Spleen (tissue), 7 donors: ENCODE measurements around the gene PHRF1.

Experiments
- CTCF ChIP-seq, 11 experiments: fragments of 200-600 bp in 7 of 11; fragments of 450-650 bp in 4 of 11; sonication (generic) in 4 of 11; IDR thresholded peaks in 8 of 11; conservative IDR thresholded peaks in 3 of 11; 1 replicate in 7 of 11; 2 replicates in 4 of 11; pipeline versions ENCODE4 v1.4.0 to v1.8.0; 2016 to 2021; ENCODE audit warnings: antibody characterized with exemption in 11 of 11, inconsistent platforms in 4 of 11, mild to moderate bottlenecking in 1 of 11
- POLR2A ChIP-seq, 3 donors: fragments of 450-650 bp; IDR thresholded peaks; one replicate each; pipeline ENCODE4 v1.5.1; 2017; ENCODE audit warnings: antibody characterized with exemption in 3 of 3, mild to moderate bottlenecking in 1 of 3
- POLR2AphosphoS5 ChIP-seq, 3 donors: sonication (generic); formaldehyde crosslinking; IDR thresholded peaks; one replicate each; pipeline ENCODE4 v1.5.1; 2017; ENCODE audit warnings: antibody characterized with exemption in 3 of 3
- donor health status: DM: no; HTN: no; CAD: no; lungs with moderate emphysema.
- donor health status: DM: no; HTN: no; CAD: no.
- donor health status: DM: no; HTN: no; CAD: no.

- no peak for TF ChIP-seq CTCF (IDR thresholded peaks at IDR 0.05 in 8 of 11, conservative IDR thresholded peaks at IDR 0.05 in 3 of 11)
- TF ChIP-seq POLR2AphosphoS5 (IDR thresholded peaks at IDR 0.05), result no peak
- TF ChIP-seq POLR2A (IDR thresholded peaks at IDR 0.05), result no peak
These were observed 47.2 kb upstream of the PHRF1 start for GRCh38 chr11:528815-529727.
